ENCODE results near the gene RFC5.

DNA sequence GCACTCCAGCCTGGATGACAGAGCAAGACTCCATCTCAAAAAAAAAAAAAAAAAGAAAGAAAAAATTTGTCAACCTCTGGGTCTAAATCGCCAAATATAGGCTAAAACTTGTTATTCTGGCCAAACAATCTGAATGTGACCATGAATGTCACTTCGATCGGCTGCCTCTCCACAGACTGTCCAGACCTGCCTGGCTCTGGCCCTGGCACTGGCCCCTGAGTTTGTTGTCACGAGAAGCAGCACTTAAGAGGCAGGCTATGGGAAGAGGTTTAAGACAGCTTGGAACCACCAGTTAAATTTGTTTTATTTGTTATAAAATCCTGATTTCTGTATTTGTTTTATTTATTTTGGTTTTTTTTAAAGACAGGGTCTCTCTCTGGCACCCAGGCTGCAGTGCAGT lies 29.9 kb downstream of the RFC5 start:
- TF ChIP-seq, protein P1, sequence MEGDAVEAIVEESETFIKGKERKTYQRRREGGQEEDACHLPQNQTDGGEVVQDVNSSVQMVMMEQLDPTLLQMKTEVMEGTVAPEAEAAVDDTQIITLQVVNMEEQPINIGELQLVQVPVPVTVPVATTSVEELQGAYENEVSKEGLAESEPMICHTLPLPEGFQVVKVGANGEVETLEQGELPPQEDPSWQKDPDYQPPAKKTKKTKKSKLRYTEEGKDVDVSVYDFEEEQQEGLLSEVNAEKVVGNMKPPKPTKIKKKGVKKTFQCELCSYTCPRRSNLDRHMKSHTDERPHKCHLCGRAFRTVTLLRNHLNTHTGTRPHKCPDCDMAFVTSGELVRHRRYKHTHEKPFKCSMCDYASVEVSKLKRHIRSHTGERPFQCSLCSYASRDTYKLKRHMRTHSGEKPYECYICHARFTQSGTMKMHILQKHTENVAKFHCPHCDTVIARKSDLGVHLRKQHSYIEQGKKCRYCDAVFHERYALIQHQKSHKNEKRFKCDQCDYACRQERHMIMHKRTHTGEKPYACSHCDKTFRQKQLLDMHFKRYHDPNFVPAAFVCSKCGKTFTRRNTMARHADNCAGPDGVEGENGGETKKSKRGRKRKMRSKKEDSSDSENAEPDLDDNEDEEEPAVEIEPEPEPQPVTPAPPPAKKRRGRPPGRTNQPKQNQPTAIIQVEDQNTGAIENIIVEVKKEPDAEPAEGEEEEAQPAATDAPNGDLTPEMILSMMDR (IDR thresholded peaks at IDR 0.05) = no peak
- TF ChIP-seq POLR2A (IDR thresholded peaks at IDR 0.05) (no peak), POLR2AphosphoS5 (IDR thresholded peaks at IDR 0.05) (no peak)
